Stimulated activated naive CD4-positive, alpha-beta T cell treated with Interleukin-2 at 50 U/mL for 16 hours (primary cell): ENCODE data around the gene WAPL.

Experiments used
- DNase-seq: peaks from one replicate; lab custom pipeline; 2025; lab: John Stamatoyannopoulos, UW

The WAPL gene

DNA sequence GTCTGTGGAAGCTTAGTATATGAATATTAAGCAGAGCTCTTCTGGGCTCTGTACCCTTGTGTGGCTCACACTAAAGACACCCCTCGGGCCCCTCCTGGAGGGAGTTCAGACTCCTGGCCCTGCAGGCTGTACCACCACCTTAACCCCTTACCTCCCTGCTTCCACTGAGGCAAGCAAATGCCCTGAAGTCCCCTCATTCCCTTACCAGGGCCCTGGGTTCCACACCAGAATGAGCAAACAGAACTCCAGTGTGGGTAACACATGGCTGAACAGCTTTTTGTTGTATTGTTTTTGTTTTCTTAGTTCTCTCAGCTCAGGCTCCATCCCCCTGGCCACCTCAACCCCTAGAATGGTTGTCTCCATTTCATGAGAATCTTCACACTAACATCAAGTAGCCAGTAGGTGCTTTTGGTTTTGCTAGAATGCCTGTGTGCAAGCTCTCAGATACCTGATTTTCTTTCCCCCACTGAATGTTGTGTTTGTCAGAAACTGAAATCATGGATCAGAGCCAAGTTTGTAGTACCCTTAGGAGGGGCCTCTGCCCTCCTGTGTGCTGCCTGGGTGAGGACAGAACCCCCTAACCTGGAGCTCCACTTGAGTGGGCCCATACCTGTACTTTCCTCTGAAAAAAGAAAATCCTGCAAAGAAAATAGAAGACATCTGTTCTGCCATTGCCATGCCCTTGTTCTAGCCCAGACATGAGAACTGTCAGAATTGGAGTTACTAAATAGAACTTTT is 2.8 kb upstream of the WAPL start:
- no peak for DNase-seq

DNA sequence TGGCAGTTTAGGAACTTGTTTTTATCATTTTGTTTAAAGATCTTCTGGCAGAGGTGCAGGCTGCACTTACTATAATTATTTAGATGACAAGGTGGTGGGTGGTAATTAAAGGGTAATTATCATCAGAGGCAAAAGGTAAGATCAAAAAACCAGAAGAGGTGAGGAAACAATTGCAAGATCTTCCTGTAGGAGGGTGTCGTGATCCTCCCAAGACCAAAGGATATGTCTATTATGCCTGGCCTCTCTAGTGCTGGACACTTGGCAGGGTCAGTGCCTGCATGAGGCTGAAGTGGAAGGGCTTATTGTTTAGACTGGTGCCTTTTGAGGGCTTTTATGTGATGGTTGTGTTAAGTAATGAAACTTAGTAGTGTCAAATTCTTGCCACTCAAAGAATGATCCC is 1.8 kb upstream of the WAPL start:
- DNase-seq, result no peak

DNA sequence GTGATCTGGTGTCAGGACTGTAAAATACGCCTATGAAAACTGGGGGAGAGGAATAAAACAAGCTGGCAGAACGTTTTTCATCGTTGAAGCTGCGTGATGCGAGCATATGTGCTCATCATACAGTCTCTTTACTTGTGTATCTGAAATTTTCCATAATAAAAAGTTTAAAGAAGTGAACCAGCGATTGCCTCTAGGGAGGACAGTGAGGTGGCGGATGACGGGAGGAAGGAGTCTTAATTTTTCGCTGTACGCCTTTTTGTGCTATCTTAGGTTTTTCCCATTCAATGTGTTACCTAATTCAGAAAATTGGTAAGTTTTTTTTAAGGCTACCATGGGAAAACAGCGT is 891 bp upstream of the WAPL start:
- DNase-seq, result no peak

DNA sequence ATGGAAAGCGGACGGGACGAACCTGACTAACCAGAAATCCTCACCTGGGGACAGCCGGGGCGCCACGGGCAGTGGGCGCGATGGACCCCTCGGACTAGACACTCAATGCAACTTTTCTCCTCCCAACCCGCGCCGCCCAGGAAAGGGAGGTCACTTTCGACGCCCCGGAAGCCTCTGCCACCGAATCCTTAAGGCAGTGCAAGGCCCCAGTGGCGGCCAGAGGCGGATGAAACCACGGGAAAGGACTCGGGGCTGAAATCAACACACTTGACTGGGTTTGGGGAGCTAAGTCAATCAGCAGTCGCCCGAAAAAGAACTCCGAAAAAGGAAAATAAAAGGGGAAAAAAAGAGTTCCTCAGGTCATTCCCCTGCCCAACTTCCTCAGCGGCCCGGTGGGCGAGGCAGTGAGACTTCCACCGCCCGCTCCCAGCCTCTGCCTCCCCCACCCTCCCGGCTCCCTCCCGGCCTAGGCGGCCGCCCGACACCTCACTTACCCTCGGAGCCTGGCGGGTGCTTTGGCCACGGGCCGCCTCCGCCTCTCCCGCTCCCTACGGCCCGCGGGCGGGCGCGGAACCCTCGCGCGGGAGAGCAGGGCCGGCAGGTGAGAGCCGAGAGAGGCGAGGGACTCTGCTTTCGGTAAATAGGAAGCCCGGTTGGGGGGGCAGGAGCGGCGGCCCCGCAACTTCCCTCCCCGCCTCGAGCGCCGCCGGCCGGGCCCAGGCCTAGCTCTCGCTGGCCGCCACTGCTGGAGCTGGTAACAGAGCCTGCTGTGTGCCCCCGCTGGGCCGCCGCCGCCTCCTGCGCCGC is 518 bp downstream of the WAPL start:
- DNase-seq, result peak; percentile 45

DNA sequence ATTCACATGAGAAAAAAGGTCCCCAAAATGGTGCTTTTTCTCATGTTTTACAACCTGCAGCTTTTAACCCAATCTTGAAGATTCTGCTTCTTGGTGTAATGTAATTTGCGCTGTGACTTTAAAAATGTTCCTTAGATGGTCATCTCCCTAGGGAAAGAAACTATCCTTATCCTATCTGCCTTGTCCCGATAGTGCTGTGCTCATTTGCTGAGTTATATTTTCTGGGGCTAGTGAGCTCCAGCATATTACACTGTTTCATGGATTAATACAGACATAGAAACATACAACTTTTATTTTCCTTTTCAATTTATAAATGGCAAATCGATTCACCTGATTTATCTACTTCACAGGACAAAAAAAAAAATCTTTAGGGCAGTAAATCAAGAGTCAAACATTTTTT is 2.8 kb downstream of the WAPL start:
- DNase-seq, result no peak

DNA sequence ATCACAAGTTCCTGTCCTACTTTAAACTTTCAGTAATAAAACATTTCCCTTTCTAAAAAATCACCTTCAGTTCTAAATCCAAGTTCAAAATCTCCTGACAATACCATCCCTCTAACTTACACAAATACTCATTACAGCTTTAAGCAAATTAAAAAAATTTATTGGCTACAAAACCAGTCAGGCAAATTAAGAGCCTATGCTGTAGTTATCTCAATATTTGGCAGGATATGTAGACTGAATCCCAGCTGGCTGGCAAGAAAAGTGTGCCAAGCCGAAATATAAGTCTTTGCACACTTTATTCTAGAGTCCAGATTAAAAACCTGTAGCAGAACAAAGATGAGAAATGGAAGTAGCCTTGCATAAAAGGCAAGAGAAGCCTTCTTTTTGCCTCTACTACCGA is 9.5 kb downstream of the WAPL start:
- DNase-seq, result no peak

DNA sequence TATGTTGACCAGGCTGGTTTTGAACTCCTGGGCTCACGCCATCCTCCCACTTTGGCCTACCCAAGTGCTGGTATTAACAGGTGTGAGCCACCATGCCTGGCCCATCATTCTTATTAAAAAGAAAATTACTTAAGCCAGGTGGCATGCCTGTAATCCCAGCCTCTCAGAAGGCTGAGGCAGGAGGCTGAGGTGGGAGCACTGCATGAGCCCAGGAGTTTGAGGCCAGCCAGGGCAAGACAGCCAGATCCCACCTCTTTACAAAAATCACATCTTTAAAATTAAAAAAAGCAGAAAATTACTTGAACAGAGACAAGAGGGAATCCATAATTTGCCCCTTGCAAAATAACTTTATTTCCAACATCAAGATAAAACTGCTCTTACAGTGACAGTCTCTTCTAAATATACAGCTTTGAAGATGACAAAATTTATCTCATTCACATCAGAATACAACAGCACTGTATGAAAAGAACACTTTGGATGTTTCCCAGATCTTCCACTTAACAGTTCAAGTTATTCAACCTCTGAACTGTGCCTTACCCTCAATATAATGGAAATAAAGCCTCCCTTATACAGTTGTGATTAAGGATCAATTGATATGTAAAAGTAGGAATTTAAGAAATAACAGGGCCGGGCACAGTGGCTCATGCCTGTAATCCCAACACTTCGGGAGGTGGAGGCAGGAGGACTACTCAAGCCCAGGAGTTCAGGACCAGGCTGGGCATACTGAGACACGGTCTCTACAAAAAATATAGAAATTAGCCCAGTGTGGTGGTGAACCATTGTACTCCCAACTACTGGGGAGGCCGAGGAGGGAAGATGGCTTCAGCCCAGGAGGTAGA is 10.3 kb downstream of the WAPL start:
- DNase-seq, result no peak

DNA sequence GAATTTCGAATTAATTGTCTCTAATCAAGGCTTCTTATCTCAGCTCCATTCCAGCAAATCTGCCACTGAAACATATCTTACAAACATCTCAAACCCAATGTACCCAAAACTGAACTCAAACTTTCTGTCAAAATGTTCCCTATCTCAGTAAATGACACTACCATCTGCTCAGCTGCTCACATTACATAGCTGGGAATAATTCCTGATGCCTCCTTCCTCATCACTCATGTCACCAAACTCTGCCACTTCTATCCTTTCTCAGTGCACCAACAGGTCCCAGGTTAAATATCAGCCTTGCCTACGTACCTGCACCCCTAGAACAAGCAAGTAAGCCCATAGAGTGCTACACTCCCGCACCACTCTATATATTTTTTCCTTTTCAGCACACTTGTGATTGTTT is 12.4 kb downstream of the WAPL start:
- no peak for DNase-seq

DNA sequence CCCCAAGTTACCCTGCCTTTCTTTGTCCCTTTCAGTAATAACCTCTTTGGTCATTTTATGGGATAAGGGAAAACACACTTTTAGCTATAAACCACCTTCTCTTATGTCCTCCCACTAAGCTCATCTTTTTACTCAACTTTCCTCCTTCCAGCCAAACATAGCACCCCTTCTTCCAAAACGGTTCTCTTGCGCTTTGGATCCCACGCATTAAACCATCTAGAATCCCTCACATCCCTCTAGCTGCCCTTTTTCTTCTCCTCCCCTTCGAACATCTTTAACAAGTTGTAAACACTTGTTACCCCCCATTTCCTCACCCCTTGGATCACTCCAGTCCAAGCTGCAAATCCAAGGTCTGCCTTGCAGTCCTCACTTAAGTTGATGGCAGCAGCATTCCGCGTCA is 13.4 kb downstream of the WAPL start:
- no peak for DNase-seq

DNA sequence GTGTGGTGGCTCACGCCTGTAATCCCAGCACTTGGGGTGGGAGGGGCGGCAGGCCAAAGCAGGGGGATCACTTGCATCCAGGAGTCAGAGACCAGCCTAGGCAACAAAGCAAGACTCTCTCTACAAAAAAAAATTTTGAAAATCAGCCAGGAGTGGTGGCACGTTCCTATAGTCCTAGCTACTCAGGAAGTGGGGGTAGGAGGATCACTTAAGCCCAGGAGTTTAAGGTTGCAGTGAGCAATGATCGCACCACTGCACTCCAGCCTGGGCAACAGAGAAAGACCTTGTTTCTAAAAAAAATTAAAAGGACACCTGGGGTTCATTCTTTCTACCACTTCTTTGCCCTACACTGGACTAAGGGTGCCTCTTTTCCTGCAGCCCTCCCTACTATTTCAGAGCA is 15.1 kb downstream of the WAPL start:
- no peak for DNase-seq

DNA sequence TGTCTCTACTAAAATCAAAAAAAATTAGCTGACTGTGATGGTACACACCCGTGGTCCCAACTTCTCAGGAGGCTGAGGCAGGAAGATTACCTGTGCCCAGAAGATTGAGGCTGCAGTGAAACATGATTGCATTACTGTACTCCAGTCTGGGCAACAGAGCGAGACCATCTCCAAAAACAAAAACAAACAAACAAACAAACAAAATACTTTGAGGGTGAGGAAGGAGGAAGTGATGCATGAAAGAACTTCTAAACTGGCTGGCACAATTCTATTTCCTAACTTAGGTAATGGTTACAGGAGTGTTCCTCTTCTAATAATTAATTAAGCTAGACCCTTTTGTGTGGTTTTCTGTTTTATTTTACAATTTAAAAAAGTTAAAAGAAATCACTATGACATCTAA is 15.5 kb downstream of the WAPL start:
- no peak for DNase-seq

DNA sequence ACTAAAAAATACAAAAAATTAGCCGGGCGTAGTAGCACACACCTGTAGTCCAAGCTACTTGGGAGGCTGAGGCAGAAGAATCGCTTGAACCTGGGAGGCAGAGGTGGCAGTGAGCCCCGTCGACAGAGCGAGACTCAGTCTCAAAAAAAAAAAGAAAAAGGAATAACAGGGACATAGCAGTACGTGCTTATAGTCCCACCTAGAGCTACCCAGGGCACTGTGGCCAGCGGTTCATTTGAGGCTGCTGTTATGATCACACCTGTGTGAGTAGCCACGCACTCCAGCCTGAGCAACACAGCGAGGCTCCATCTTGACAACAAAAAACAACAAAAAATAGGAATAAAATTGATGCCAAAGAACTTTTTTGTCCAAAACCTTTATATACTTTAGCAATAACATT is 17.1 kb downstream of the WAPL start:
- DNase-seq, result no peak

DNA sequence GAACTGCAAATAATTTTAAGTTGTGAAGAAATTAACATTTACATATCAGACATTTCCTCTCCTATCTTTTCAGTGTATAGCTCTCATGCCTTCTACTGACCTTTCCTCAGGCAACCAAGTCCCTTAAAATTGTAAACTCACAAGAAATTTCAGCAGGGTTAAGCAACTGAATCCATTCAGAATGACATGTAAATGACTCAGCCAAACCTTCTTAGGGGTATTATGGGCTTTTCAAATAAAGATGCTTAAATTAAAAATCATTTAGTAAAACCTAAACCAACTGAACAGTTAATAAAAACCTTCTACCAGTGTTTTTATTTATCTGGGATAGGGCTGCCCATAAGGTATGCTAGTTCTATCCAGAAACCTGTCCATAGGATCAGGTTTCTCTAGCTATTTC is 20.7 kb downstream of the WAPL start:
- DNase-seq, result no peak

DNA sequence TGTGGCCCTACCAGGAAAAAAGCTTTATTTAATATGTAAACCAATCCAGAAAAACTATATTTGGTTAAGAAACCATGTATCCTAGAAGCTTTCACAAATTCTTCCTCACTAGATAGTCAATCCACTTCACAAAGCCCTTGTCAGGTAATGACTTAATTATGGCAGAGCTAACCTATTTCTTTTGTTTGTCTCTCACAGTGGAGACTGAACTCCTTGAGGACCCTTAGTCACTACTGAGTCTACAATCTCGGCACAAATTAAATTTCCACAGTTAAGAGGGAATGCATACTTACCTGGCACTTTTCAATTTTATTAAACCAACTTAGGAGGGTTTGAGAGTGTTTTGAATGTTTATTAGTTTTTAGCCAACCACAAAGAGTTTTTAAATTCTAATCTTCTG is 23.0 kb downstream of the WAPL start:
- DNase-seq, result no peak

DNA sequence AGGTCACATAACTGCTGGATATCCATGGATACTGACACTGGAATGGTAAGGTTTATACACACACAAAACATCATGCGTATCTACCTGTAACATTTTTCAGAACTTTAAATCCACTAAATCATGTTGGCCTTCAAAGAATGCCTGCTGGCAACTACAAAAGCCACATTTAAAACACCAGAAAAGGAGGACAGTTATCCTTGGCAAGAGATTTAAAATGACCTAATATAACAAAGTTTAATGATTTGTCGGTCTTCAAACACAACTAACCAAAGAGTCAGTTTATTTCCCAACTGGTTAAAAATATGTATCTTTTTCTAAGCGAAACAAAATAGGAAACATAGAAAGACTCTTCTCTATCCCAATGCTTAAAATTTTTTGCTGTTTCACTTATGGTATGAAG is 24.0 kb downstream of the WAPL start:
- no peak for DNase-seq

DNA sequence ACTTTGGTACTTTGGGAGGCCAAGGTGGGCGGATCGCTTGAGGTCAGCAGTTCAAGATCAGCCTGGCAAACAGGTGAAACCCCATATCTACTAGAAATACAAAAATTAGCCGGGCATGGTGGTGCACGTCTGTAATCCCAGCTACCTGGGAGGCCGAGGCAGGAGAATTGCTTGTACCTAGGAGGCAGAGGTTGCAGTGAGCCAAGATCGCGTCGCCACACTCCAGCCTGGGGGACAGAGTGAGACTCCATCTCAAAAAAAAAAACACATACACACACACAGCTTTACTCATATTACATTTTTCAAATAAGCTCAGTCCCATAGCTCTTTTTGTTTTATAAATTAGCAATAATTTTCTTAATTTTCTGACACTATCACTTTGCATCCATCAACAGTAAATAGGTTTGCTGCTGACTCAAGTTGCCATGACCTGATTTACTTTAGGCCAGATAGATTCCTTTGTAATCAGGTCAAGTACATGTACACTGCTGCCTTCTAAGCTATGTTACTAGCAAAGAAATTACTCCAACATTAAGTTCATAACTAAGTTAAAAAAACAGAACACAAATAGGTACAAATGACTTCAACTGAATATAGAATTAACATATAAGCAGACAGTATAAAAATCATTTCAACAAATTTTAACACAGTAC is 31.5 kb downstream of the WAPL start:
- no peak for DNase-seq

DNA sequence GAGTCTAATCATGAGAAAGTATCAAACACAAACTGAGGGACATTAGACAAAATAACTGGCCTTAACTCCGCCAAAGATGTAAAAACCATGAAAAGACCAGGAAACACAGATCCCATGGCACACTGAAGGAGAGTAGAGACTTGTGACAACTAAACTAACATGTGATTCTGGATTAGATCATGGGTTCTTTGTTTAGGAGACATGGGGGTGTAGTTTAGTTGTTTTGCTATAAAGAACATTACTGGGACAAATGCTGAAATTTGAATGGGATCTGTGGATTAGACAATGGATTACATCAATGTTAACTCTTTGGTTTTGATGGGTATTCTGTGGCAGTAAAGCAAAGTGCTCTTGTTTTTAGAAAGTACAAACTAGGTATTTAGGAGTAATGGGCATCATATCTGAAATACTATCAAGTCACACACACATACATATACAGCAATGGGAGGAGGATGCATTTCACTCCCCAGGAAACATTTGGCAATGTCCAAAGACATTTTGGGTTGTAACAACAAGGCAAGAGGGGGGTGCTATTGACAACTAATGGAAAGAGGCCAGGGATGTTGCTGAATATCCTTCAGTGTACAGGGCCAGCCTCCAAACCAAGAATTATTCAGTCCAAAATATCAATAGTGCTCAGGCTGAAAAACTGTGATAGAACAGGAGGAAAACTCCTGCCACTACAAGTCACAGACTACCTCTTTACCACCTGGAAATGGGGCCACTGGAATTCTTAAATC is 32.4 kb downstream of the WAPL start:
- DNase-seq, result no peak

DNA sequence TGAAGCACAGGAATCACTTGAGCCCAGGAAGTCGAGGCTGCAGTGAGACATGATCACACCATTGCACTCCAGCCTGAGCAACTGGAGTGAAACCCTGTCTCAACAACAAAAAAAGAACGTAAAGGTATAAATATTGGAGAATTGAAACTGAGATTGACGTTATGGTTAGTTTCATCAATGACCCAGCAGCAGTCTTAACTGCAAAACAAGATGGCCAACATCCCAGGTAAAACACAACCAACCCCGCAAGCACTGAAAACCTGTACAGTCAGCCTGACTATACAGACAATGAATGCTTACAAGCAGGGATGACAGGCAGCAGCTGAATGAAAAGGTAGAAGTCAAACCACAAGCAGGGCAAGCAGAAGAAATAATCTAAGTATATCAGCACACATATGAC is 34.7 kb downstream of the WAPL start:
- DNase-seq, result no peak

DNA sequence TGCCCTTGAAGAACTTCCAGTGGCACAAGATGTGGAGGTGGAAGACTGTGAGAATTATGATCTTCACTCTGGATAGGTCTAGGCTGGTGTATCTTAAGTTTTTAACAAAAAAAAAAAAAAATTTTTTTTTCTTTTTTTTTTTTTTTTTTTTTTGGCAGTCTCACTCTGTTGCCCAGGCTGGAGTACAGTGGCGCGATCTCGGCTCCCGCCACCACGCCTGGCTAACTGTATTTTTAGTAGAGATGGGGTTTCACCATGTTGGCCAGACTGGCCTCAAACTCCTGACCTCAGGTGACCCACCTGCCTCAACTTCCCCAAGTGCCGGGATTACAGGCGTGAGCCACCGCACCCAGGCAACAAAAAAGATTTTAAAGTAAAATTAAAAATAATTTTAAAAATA is 37.9 kb downstream of the WAPL start:
- DNase-seq, result no peak

DNA sequence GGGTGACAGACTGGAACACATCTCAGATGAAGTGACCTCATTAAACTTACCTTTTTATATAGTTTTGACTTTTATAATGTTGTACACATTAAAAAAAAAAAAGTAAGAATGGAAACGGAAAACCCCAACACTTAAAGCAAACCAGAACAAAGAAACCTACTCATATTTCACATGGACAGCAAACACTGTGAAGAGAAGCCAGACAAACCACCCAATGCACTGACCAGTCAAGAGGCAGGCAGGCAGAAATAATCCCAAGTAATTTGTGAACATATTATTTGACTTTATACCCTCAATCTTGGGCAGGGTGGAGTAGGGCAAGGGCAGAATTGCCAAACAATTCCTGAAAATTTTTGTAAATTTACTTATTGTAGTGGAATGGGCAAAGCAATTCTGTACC is 39.8 kb downstream of the WAPL start:
- DNase-seq, result no peak

DNA sequence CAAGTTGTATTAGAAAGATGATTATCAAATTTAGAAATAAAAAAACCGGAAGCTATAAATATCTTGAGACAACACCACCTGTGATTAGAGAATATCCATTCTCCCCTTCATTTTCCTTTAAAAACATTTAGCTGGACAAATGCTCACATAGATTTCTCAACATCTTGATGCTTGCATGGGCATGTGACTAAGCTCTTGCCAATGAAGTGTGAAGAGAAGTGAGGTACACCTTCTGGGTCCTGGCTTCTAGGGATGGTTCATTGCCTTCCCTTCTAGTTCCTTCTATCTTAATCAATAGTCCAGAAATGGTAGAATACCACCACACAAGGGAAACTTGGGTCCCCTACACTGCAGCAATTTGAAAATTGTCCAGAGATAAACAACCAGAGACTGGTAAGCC is 41.0 kb downstream of the WAPL start:
- DNase-seq, result no peak

DNA sequence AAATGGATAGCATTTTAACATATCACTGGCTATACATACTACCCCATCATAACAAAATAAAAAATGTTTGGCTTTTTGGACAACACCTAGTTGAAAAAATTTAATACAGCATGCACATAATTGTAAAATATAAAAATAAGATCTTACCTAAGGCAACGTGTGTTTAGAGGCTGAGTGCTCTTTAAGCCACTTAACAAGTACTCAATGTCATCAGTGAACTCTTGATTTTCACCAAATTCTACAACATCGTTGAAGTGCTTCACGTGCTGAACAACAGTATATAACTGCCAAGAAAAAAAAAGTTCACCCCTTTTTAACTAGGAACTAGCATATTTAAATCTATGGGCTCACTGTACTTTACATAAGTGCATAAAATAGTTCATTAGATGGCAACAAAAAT is 49.5 kb downstream of the WAPL start:
- no peak for DNase-seq
